NCI-H1436 (cell line): ENCODE results near the gene MSMO1.
"Not testable (repeated sequence)": the region's sequence is repeated elsewhere in the genome, so short reads cannot be mapped to it uniquely, and the experiment has no call there.

Experiments used
- DNase-seq: peaks from one replicate; lab custom pipeline; 2025; lab: John Stamatoyannopoulos, UW

Gene MSMO1

GRCh38 chr4:165327211-165328100 is at the start of gene MSMO1:
Gene MSMO1, plus strand, starts transcription at chr4:165327669. Its CDS starts 5,702 bp downstream, at chr4:165333371.
- DNase-seq: peak; percentile 98

GRCh38 chr4:165279531-165279930 is 47.9 kb upstream of the MSMO1 start:
- DNase-seq: not testable (repeated sequence)

GRCh38 chr4:165284697-165285096 is 42.8 kb upstream of the MSMO1 start:
- DNase-seq: not testable (repeated sequence)

- DNase-seq: not testable (repeated sequence)
These were observed 40.7 kb upstream of the MSMO1 start for GRCh38 chr4:165286619-165287340.

- no peak for DNase-seq
These were observed 39.2 kb upstream of the MSMO1 start for GRCh38 chr4:165288226-165288625.

GRCh38 chr4:165288639-165289422 is 38.6 kb upstream of the MSMO1 start:
- DNase-seq: no peak

- no peak for DNase-seq
These were observed 38.1 kb upstream of the MSMO1 start for GRCh38 chr4:165289423-165289785.

GRCh38 chr4:165293061-165293460 is 34.4 kb upstream of the MSMO1 start:
- no peak for DNase-seq

- DNase-seq: no peak
These were observed 33.4 kb upstream of the MSMO1 start for GRCh38 chr4:165293927-165294649.

GRCh38 chr4:165294907-165295306 is 32.6 kb upstream of the MSMO1 start:
- no peak for DNase-seq

GRCh38 chr4:165297626-165298025 is 29.8 kb upstream of the MSMO1 start:
- no peak for DNase-seq

- DNase-seq: no peak
These were observed 27.9 kb upstream of the MSMO1 start for GRCh38 chr4:165299399-165300060.

GRCh38 chr4:165301833-165302232 is 25.6 kb upstream of the MSMO1 start:
- DNase-seq: no peak

- DNase-seq: no peak
These were observed 24.8 kb upstream of the MSMO1 start for GRCh38 chr4:165302658-165303057.

- no peak for DNase-seq
These were observed 19.3 kb upstream of the MSMO1 start for GRCh38 chr4:165308166-165308565.

GRCh38 chr4:165308606-165309005 is 18.9 kb upstream of the MSMO1 start:
- no peak for DNase-seq

GRCh38 chr4:165309456-165309855 is 18.0 kb upstream of the MSMO1 start:
- DNase-seq: no peak

GRCh38 chr4:165312506-165312905 is 15.0 kb upstream of the MSMO1 start:
- DNase-seq: no peak

GRCh38 chr4:165319030-165319429 is 8.4 kb upstream of the MSMO1 start:
- DNase-seq: no peak

GRCh38 chr4:165319509-165319908 is 8.0 kb upstream of the MSMO1 start:
- DNase-seq: no peak

GRCh38 chr4:165324236-165324917 is 3.1 kb upstream of the MSMO1 start:
- DNase-seq: no peak
